Esophagus muscularis mucosa (tissue), 3 donors: ENCODE data around the gene TRDMT1.

Experiments used
- CTCF ChIP-seq, 3 experiments: fragments of 200-600 bp in 2 of 3; fragments of 450-650 bp in 1 of 3; sonication (generic) in 2 of 3; IDR thresholded peaks; one replicate each; pipeline ENCODE4 v1.5.1; 2017 to 2019; ENCODE audit warnings: antibody characterized with exemption in 3 of 3, mild to moderate bottlenecking in 2 of 3, moderate library complexity in 1 of 3
- POLR2A ChIP-seq: fragments of 450-650 bp; IDR thresholded peaks from one replicate; pipeline ENCODE4 v1.6.1; 2017; ENCODE audit warnings: antibody characterized with exemption, moderate library complexity, mild to moderate bottlenecking, low read depth

- TF ChIP-seq POLR2A = no peak
- no peak for TF ChIP-seq CTCF (IDR thresholded peaks at IDR 0.05)
Observed at GRCh38 chr10:17247210-17247609, 45.7 kb upstream of the TRDMT1 start.
